ENCODE results near the gene CERK.

CERK gene

GRCh38 chr22:46732041-46732379 lies 6.0 kb downstream of the CERK start:
- no peak for TF ChIP-seq TAF1 (IDR thresholded peaks at IDR 0.05; ENCODE audit: borderline replicate concordance, insufficient read depth, low read length)
- no peak for TF ChIP-seq POLR2AphosphoS5 (IDR thresholded peaks at IDR 0.05; ENCODE audit: low read depth, low read length)
- TF ChIP-seq SIN3A (IDR thresholded peaks at IDR 0.05; ENCODE audit: borderline replicate concordance, insufficient read depth, low read length): no peak

DNA sequence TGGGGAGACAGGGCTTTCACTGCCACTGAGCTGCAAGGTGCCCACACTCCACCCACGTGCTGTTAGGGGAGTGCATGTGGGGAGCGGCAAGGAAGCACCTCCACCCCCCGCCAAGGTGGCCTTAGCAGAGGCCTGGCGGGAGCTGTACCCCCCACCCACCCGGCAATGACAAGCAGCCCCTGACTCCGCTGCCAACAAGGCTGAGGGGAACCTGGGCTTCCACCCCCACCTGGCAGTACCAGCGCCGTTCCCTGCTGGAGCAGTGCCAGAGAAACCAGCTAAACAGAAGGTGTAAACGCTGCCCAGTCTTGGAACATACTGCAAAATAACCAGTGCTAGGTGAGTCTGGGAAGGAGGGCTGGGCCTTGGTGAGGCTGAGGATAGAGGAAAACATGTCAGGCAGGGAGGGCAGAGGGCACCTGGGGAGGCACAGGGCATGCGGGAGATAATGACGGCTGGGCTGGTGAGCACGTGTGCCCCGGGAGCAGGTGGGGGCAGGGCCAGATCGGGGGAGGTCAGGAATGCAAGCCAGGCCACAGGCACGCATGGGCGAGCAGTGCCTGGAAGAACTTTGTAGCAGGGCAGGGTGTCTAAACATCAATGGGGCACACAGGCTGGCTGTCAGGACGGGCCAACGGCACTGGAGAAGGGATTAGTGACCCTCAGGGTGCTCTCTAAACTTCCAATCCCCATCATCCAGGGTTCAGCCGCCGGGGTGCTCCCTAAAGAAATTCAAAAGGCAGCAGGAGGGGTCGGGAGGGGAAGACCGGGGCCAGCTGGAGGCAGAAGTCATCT lies 6.6 kb downstream of the CERK start:
- TF ChIP-seq FOXP2 (optimal IDR thresholded peaks at IDR 0.05; ENCODE audit: borderline replicate concordance, extremely low read depth, extremely low read length, insufficient read depth): no peak
- no peak for TF ChIP-seq TAF1 (IDR thresholded peaks at IDR 0.05; ENCODE audit: borderline replicate concordance, insufficient read depth, low read length)
- TF ChIP-seq SIN3A (IDR thresholded peaks at IDR 0.05; ENCODE audit: borderline replicate concordance, insufficient read depth, low read length): no peak
- no peak for TF ChIP-seq POLR2AphosphoS5 (IDR thresholded peaks at IDR 0.05; ENCODE audit: low read depth, low read length)
- TF ChIP-seq, protein P1, sequence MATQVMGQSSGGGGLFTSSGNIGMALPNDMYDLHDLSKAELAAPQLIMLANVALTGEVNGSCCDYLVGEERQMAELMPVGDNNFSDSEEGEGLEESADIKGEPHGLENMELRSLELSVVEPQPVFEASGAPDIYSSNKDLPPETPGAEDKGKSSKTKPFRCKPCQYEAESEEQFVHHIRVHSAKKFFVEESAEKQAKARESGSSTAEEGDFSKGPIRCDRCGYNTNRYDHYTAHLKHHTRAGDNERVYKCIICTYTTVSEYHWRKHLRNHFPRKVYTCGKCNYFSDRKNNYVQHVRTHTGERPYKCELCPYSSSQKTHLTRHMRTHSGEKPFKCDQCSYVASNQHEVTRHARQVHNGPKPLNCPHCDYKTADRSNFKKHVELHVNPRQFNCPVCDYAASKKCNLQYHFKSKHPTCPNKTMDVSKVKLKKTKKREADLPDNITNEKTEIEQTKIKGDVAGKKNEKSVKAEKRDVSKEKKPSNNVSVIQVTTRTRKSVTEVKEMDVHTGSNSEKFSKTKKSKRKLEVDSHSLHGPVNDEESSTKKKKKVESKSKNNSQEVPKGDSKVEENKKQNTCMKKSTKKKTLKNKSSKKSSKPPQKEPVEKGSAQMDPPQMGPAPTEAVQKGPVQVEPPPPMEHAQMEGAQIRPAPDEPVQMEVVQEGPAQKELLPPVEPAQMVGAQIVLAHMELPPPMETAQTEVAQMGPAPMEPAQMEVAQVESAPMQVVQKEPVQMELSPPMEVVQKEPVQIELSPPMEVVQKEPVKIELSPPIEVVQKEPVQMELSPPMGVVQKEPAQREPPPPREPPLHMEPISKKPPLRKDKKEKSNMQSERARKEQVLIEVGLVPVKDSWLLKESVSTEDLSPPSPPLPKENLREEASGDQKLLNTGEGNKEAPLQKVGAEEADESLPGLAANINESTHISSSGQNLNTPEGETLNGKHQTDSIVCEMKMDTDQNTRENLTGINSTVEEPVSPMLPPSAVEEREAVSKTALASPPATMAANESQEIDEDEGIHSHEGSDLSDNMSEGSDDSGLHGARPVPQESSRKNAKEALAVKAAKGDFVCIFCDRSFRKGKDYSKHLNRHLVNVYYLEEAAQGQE (IDR thresholded peaks at IDR 0.05; ENCODE audit: insufficient read depth in 1 of 2, low read depth in 2 of 2, low read length in 2 of 2): no peak

DNA sequence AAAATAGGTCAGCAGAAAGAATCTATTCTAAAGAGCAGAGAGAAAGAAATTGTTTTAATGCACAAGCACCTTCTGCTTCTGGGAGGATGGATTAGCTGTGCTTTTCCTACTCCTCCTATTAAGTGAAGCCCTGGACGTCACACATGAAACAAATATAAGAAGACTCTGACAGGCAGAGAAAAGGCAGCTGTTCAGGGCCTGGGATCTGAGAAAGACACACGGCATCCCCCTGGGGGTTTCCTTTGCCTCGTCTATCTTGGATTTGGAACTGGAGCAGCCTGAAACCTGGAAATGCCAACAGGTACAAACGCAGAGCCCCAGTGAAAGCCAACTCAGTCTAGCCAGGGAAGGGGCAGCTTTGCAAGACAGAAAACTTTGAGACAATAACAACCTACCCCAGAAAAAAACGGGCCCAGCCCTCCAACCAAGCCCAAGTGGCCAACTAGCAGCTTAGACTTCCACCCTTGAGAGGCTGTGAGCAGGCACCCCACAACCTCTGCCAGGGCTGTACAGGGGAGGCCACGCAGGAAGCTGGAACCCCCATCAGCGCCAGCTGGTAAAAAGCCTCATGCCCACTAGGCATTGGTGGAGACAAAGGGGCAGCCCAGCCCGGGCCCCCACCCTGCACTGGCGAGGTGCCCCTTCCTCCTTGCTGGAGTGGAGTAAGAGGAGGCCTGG lies 7.3 kb downstream of the CERK start:
- TF ChIP-seq FOXP2 (optimal IDR thresholded peaks at IDR 0.05; ENCODE audit: borderline replicate concordance, extremely low read depth, extremely low read length, insufficient read depth) (no peak), TAF1 (IDR thresholded peaks at IDR 0.05; ENCODE audit: borderline replicate concordance, insufficient read depth, low read length) (no peak), SIN3A (IDR thresholded peaks at IDR 0.05; ENCODE audit: borderline replicate concordance, insufficient read depth, low read length) (no peak), POLR2AphosphoS5 (IDR thresholded peaks at IDR 0.05; ENCODE audit: low read depth, low read length) (no peak)
- TF ChIP-seq, protein P1 (IDR thresholded peaks at IDR 0.05; ENCODE audit: insufficient read depth in 1 of 2, low read depth in 2 of 2, low read length in 2 of 2): no peak

DNA sequence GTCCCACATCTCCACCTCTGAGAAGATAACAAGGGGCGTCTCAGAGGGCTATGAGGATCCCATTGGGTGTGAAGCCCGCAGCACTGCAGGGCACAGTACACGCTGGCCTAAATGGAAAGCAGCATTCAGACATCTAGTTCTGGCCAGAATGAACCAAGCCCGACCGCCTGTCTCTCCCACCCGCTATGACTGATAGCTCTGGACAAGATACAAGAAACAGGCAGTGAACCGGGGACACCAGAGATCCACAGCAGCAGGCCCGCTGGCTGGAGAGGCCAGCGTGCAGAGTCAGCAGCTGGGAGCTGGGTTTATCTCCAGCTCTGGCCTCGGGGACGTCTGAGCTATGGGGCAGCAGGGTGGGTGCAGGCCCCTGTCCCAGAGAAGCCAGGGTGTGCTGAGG lies 9.6 kb downstream of the CERK start:
- TF ChIP-seq POLR2AphosphoS5 (IDR thresholded peaks at IDR 0.05; ENCODE audit: low read depth, low read length) (no peak), TAF1 (IDR thresholded peaks at IDR 0.05; ENCODE audit: borderline replicate concordance, insufficient read depth, low read length) (no peak), SIN3A (IDR thresholded peaks at IDR 0.05; ENCODE audit: borderline replicate concordance, insufficient read depth, low read length) (no peak), FOXP2 (optimal IDR thresholded peaks at IDR 0.05; ENCODE audit: borderline replicate concordance, extremely low read depth, extremely low read length, insufficient read depth) (no peak)
- TF ChIP-seq, protein P1 (IDR thresholded peaks at IDR 0.05; ENCODE audit: insufficient read depth in 1 of 2, low read depth in 2 of 2, low read length in 2 of 2): no peak

DNA sequence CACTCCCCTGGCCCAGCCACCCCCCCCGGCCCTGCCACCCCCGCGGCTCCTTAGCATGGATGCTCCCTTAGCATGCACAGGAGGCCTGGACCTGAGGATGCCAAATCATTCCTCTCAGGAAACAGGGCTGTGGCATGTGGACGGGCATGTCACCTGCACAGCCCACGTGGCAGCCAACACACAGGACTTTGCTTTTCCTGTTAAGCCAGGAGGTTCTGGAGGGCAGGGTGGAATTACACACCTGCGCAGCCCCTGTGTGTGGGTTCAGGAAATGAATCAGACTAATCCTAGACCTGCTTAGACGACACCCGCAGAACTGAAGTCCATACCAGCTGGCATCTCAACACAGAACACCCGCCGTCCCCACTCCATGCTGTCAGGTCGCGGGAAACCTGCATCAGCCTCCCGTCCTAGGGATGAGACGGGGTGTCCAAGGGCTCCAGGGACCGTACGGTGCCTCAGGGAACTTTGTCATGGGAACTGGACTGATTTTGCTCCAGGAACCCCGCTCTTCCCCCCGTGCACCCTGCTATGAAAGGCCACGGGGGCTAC lies 10.2 kb downstream of the CERK start:
- TF ChIP-seq SIN3A (IDR thresholded peaks at IDR 0.05; ENCODE audit: borderline replicate concordance, insufficient read depth, low read length) (no peak), POLR2AphosphoS5 (IDR thresholded peaks at IDR 0.05; ENCODE audit: low read depth, low read length) (no peak), FOXP2 (optimal IDR thresholded peaks at IDR 0.05; ENCODE audit: borderline replicate concordance, extremely low read depth, extremely low read length, insufficient read depth) (no peak), TAF1 (IDR thresholded peaks at IDR 0.05; ENCODE audit: borderline replicate concordance, insufficient read depth, low read length) (no peak)
- TF ChIP-seq, protein P1 (IDR thresholded peaks at IDR 0.05; ENCODE audit: insufficient read depth in 1 of 2, low read depth in 2 of 2, low read length in 2 of 2): no peak

Measured in PFSK-1 (cell line).